ENCODE results near the gene CXorf58. TPM values are rescaled to one million over a fixed set of nuclear protein-coding genes. Genes with fewer than 3 reads are reported as not detected.

Gene CXorf58
- total and polyA plus RNA-seq, 9 donors = 0.04 to 0.10 (median 0.09) TPM; not detected in 6

DNA sequence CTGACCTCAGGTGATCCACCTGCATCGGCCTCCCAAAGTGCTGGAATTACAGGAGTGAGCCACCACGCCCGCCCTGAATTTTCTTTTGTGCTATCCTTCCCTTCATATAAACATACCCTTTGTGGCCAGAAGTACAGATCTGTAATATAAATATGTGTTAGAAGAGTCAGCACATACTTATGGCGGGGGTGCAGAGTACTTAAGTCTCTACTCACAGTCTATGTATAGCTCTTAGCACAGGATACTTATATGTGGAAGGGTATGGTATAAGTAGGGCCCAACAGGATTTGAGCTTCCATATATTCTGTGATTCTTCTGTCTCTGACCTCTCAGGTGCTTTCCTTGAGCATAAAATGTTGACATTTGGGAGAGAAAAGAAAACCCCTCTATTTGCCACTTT, 18.2 kb downstream of the CXorf58 start:
- DNase-seq = no peak
- Histone ChIP-seq H3K4me3 (ENCODE audit: low read length) (no peak overlapping the region), H3K4me1 (ENCODE audit: control insufficient read depth, insufficient read depth, low read length) (no peaks in the 10 kb centered on the region), H3K27ac (ENCODE audit: low read length) (no peak overlapping the region), H3K9me3 (replicated peaks; ENCODE audit: control insufficient read depth, low read depth, low read length) (no peaks in the 10 kb centered on the region), H3K36me3 (ENCODE audit: control insufficient read depth, insufficient read depth, low read length) (no peaks in the 10 kb centered on the region), H3K27me3 (ENCODE audit: control insufficient read depth, insufficient read depth, low read length) (peaks cover 12% of the 10 kb centered on the region)
- no CpG with 5 or more reads among the region's 4 CpGs for WGBS (ENCODE audit: insufficient coverage)

- Histone ChIP-seq H3K4me1 (ENCODE audit: control insufficient read depth, insufficient read depth, low read length) (no peaks in the 10 kb centered on the region), H3K4me3 (ENCODE audit: low read length) (no peak overlapping the region), H3K9me3 (replicated peaks; ENCODE audit: control insufficient read depth, low read depth, low read length) (no peaks in the 10 kb centered on the region), H3K36me3 (ENCODE audit: control insufficient read depth, insufficient read depth, low read length) (no peaks in the 10 kb centered on the region), H3K27ac (ENCODE audit: low read length) (no peak overlapping the region), H3K27me3 (ENCODE audit: control insufficient read depth, insufficient read depth, low read length) (peaks cover 12% of the 10 kb centered on the region)
- WGBS (ENCODE audit: insufficient coverage) = no CpG with 5 or more reads among the region's 2 CpGs
- DNase-seq = no peak
These were observed 23.2 kb downstream of the CXorf58 start for GRCh38 chrX:23930894-23931604.

DNA sequence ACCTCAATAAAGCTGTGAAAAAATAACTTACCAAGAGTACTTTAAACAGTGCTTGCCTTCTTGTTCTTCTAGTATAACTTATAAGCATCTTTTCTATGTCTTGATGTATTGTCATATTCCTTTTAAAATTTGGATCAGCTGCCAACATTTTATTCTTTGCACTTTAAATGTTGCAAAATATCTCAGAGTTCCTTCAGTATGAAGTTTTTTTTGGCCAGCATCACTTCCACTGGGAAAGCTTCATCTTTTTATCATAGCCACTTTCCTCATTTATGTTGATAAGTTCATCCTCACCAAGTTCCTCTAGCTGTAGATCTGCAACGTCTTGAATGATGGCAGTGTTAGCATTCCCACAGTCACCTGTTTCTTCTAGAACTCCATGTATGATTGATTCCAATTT, 24.2 kb downstream of the CXorf58 start:
- Histone ChIP-seq H3K27ac (ENCODE audit: low read length) (no peak overlapping the region), H3K9me3 (replicated peaks; ENCODE audit: control insufficient read depth, low read depth, low read length) (no peaks in the 10 kb centered on the region), H3K27me3 (ENCODE audit: control insufficient read depth, insufficient read depth, low read length) (peaks cover 13% of the 10 kb centered on the region), H3K4me1 (ENCODE audit: control insufficient read depth, insufficient read depth, low read length) (no peaks in the 10 kb centered on the region), H3K36me3 (ENCODE audit: control insufficient read depth, insufficient read depth, low read length) (no peaks in the 10 kb centered on the region), H3K4me3 (ENCODE audit: low read length) (no peak overlapping the region)
- WGBS (ENCODE audit: insufficient coverage) = no CpG with 5 or more reads among the region's 1 CpG
- peak; percentile 45 for DNase-seq

DNA sequence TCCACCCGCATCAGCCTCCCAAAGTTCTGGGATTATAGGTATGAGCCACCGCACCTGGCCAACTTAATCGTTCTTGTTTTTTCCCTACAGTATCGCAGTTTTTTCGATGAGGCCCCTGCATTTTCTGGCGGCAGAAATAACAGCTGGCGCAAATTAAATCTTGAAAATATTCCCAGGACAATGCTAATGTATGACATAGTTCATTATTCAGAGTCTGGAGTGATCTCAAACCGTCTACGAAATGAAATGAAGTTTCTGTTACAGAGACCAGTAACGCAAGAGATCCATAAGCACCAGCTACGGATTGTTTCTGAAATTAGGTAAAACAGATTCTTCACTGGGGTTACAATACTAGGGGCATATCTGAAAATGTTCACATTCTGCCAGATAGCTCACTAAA, 27.3 kb downstream of the CXorf58 start:
- peak; percentile 67 for DNase-seq
- H3K27me3 ChIP-seq (ENCODE audit: control insufficient read depth, insufficient read depth, low read length) = peaks cover 11% of the 10 kb centered on the region
- WGBS (ENCODE audit: insufficient coverage) = 73% methylated on average over 5 of the region's 11 CpGs

DNA sequence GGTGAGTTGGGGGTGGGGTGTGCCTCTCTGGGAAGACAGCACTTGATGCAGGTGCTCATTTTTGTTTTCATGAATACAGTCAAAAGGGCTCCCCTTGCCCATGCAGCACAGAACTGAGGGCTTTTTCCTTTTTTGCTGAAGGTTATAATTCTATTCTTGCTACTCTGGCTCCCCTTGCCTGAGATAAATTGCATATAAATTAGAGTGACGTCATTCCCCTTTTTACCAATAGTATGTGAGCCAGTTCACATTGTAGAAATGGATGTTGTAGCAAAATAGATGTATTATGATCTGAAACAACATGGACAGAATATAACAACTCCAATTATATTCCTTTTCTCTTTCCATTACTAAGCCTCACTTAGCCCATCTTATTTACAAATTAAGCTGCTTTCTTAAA, 28.4 kb downstream of the CXorf58 start:
- Histone ChIP-seq H3K9me3 (replicated peaks; ENCODE audit: control insufficient read depth, low read depth, low read length) (no peaks in the 10 kb centered on the region), H3K27ac (ENCODE audit: low read length) (no peak overlapping the region), H3K4me3 (ENCODE audit: low read length) (no peak overlapping the region), H3K4me1 (ENCODE audit: control insufficient read depth, insufficient read depth, low read length) (no peaks in the 10 kb centered on the region), H3K36me3 (ENCODE audit: control insufficient read depth, insufficient read depth, low read length) (no peaks in the 10 kb centered on the region), H3K27me3 (ENCODE audit: control insufficient read depth, insufficient read depth, low read length) (peaks cover 13% of the 10 kb centered on the region)
- no peak for DNase-seq
- no CpG with 5 or more reads among the region's 1 CpG for WGBS (ENCODE audit: insufficient coverage)

More for the DNA sequence above, 27.3 kb downstream of the CXorf58 start:
- Histone ChIP-seq H3K36me3 (ENCODE audit: control insufficient read depth, insufficient read depth, low read length) (no peaks in the 10 kb centered on the region), H3K27ac (ENCODE audit: low read length) (peak overlapping the region; percentile 1), H3K9me3 (replicated peaks; ENCODE audit: control insufficient read depth, low read depth, low read length) (no peaks in the 10 kb centered on the region), H3K4me1 (ENCODE audit: control insufficient read depth, insufficient read depth, low read length) (no peaks in the 10 kb centered on the region), H3K4me3 (ENCODE audit: low read length) (no peak overlapping the region)

GRCh38 chrX:23937100-23937499, 29.3 kb downstream of the CXorf58 start:
- 76% methylated on average over 2 of the region's 4 CpGs for WGBS (ENCODE audit: insufficient coverage)
- Histone ChIP-seq H3K9me3 (replicated peaks; ENCODE audit: control insufficient read depth, low read depth, low read length) (no peaks in the 10 kb centered on the region), H3K36me3 (ENCODE audit: control insufficient read depth, insufficient read depth, low read length) (no peaks in the 10 kb centered on the region), H3K27me3 (ENCODE audit: control insufficient read depth, insufficient read depth, low read length) (peaks cover 17% of the 10 kb centered on the region), H3K27ac (ENCODE audit: low read length) (no peak overlapping the region), H3K4me3 (ENCODE audit: low read length) (no peak overlapping the region), H3K4me1 (ENCODE audit: control insufficient read depth, insufficient read depth, low read length) (no peaks in the 10 kb centered on the region)
- no peak for DNase-seq

- DNase-seq = peak; percentile 33
- Histone ChIP-seq H3K4me3 (ENCODE audit: low read length) (no peak overlapping the region), H3K27ac (ENCODE audit: low read length) (no peak overlapping the region), H3K36me3 (ENCODE audit: control insufficient read depth, insufficient read depth, low read length) (no peaks in the 10 kb centered on the region), H3K9me3 (replicated peaks; ENCODE audit: control insufficient read depth, low read depth, low read length) (no peaks in the 10 kb centered on the region), H3K27me3 (ENCODE audit: control insufficient read depth, insufficient read depth, low read length) (peaks cover 25% of the 10 kb centered on the region), H3K4me1 (ENCODE audit: control insufficient read depth, insufficient read depth, low read length) (no peaks in the 10 kb centered on the region)
- WGBS (ENCODE audit: insufficient coverage) = no CpG with 5 or more reads among the region's 1 CpG
These were observed 30.9 kb downstream of the CXorf58 start for GRCh38 chrX:23938690-23939089.

- DNase-seq = no peak
- H3K27me3 ChIP-seq (ENCODE audit: control insufficient read depth, insufficient read depth, low read length) = peaks cover 25% of the 10 kb centered on the region
- H3K9me3 ChIP-seq (replicated peaks; ENCODE audit: control insufficient read depth, low read depth, low read length) = no peaks in the 10 kb centered on the region
- no peaks in the 10 kb centered on the region for H3K36me3 ChIP-seq (ENCODE audit: control insufficient read depth, insufficient read depth, low read length)
- H3K4me1 ChIP-seq (ENCODE audit: control insufficient read depth, insufficient read depth, low read length) = no peaks in the 10 kb centered on the region
- H3K27ac ChIP-seq (ENCODE audit: low read length) = no peak overlapping the region
- WGBS (ENCODE audit: insufficient coverage) = no CpG with 5 or more reads among the region's 1 CpG
- no peak overlapping the region for H3K4me3 ChIP-seq (ENCODE audit: low read length)
These were observed 31.4 kb downstream of the CXorf58 start for GRCh38 chrX:23939203-23939602.

- no peaks in the 10 kb centered on the region for H3K4me1 ChIP-seq (ENCODE audit: control insufficient read depth, insufficient read depth, low read length)
- no peak overlapping the region for H3K4me3 ChIP-seq (ENCODE audit: low read length)
- H3K27me3 ChIP-seq (ENCODE audit: control insufficient read depth, insufficient read depth, low read length) = peaks cover 31% of the 10 kb centered on the region
- H3K27ac ChIP-seq (ENCODE audit: low read length) = no peak overlapping the region
- DNase-seq = no peak
- H3K36me3 ChIP-seq (ENCODE audit: control insufficient read depth, insufficient read depth, low read length) = no peaks in the 10 kb centered on the region
- H3K9me3 ChIP-seq (replicated peaks; ENCODE audit: control insufficient read depth, low read depth, low read length) = no peaks in the 10 kb centered on the region
- no CpG with 5 or more reads among the region's 1 CpG for WGBS (ENCODE audit: insufficient coverage)
These were observed 36.4 kb downstream of the CXorf58 start for GRCh38 chrX:23944234-23944633.

GRCh38 chrX:23945206-23945605, 37.4 kb downstream of the CXorf58 start:
- Histone ChIP-seq H3K36me3 (ENCODE audit: control insufficient read depth, insufficient read depth, low read length) (no peaks in the 10 kb centered on the region), H3K4me1 (ENCODE audit: control insufficient read depth, insufficient read depth, low read length) (no peaks in the 10 kb centered on the region), H3K27ac (ENCODE audit: low read length) (no peak overlapping the region), H3K9me3 (replicated peaks; ENCODE audit: control insufficient read depth, low read depth, low read length) (no peaks in the 10 kb centered on the region), H3K4me3 (ENCODE audit: low read length) (no peak overlapping the region), H3K27me3 (ENCODE audit: control insufficient read depth, insufficient read depth, low read length) (peaks cover 36% of the 10 kb centered on the region)
- WGBS (ENCODE audit: insufficient coverage) = no CpG with 5 or more reads among the region's 1 CpG
- DNase-seq = no peak

DNA sequence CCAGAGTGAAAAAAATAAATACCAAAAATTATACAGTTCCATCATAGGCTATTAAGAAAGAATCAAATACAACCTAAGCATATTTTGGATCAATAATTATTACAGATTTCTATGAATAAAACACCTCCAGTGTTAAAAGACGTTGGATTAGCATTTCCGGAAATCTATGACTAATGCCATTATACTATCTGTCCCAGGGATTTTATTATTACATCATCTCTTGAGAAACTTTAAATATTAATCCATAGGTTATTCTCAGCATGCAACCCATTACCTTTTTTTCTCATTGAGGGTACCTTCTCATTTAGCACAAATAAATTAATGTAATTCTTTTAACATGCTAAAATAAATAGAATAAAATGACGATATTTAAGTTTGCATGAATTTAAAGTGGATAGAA, 44.6 kb downstream of the CXorf58 start:
- Histone ChIP-seq H3K27ac (ENCODE audit: low read length) (no peak overlapping the region), H3K4me3 (ENCODE audit: low read length) (no peak overlapping the region), H3K27me3 (ENCODE audit: control insufficient read depth, insufficient read depth, low read length) (peaks cover 21% of the 10 kb centered on the region), H3K36me3 (ENCODE audit: control insufficient read depth, insufficient read depth, low read length) (no peaks in the 10 kb centered on the region), H3K9me3 (replicated peaks; ENCODE audit: control insufficient read depth, low read depth, low read length) (no peaks in the 10 kb centered on the region), H3K4me1 (ENCODE audit: control insufficient read depth, insufficient read depth, low read length) (no peaks in the 10 kb centered on the region)
- DNase-seq = no peak
- no CpG with 5 or more reads among the region's 3 CpGs for WGBS (ENCODE audit: insufficient coverage)
